HepG2 (cell line): ENCODE data around the gene ZNF629. TPM values are rescaled to one million over a fixed set of nuclear protein-coding genes. Genes with fewer than 3 reads are reported as not detected.
A peak's percentile ranks its signal among the peaks of the same experiment; 100 is the strongest.

Experiments
- ARNT2 ChIP-seq: sonication (generic); formaldehyde crosslinking; IDR thresholded peaks from 2 replicates; pipeline ENCODE4 v1.8.0; 2022; ENCODE audit warnings: mild to moderate bottlenecking, low read depth, missing genetic modification reagents, moderate library complexity
- ATF7-NPFF ChIP-seq: sonication (generic); formaldehyde crosslinking; IDR thresholded peaks from 2 replicates; pipeline ENCODE4 v1.8.1; 2023; ENCODE audit warnings: mild to moderate bottlenecking, low read depth, missing genetic modification reagents, moderate library complexity
- CC2D1A ChIP-seq: sonication (generic); formaldehyde crosslinking; IDR thresholded peaks from 2 replicates; pipeline ENCODE4 v1.8.1; 2023; ENCODE audit warnings: mild to moderate bottlenecking, missing genetic modification reagents
- ELF4 ChIP-seq: sonication (generic); formaldehyde crosslinking; IDR thresholded peaks from 2 replicates; pipeline ENCODE4 v1.5.0; 2020; ENCODE audit warnings: missing genetic modification reagents, mild to moderate bottlenecking, moderate library complexity, borderline replicate concordance
- GMEB1 ChIP-seq: sonication (generic); formaldehyde crosslinking; IDR thresholded peaks from 2 replicates; pipeline ENCODE4 v1.5.1; 2020; ENCODE audit warnings: missing genetic modification reagents, mild to moderate bottlenecking, borderline replicate concordance
- HNF1B ChIP-seq: sonication (generic); formaldehyde crosslinking; IDR thresholded peaks from 2 replicates; pipeline ENCODE4 v1.5.1; 2020; ENCODE audit warnings: mild to moderate bottlenecking, moderate library complexity, missing genetic modification reagents
- MXD1 ChIP-seq: sonication (generic); formaldehyde crosslinking; IDR thresholded peaks from 2 replicates; pipeline ENCODE4 v1.4.0; 2020; ENCODE audit warnings: mild to moderate bottlenecking, missing genetic modification reagents
- NFAT5 ChIP-seq: sonication (generic); formaldehyde crosslinking; IDR thresholded peaks from 2 replicates; pipeline ENCODE4 v1.4.0; 2020; ENCODE audit warnings: missing genetic modification reagents
- ONECUT2 ChIP-seq: sonication (generic); formaldehyde crosslinking; IDR thresholded peaks from 2 replicates; pipeline ENCODE4 v1.4.0; 2020; ENCODE audit warnings: missing genetic modification reagents
- PPARG ChIP-seq: conservative IDR thresholded peaks from 2 replicates; pipeline ENCODE4 v1.6.1; 2016; ENCODE audit warnings: missing biosample characterization, missing genetic modification reagents
- SMAD9 ChIP-seq: sonication (generic); formaldehyde crosslinking; IDR thresholded peaks from 2 replicates; pipeline ENCODE4 v1.5.1; 2020; ENCODE audit warnings: mild to moderate bottlenecking, missing genetic modification reagents
- SNAI1 ChIP-seq: sonication (generic); formaldehyde crosslinking; IDR thresholded peaks from 2 replicates; pipeline ENCODE4 v1.5.0; 2020; ENCODE audit warnings: mild to moderate bottlenecking, missing genetic modification reagents, borderline replicate concordance
- ZEB1 ChIP-seq: IDR thresholded peaks from 2 replicates; pipeline ENCODE4 v1.6.1; 2012; ENCODE audit warnings: mild to moderate bottlenecking, low read depth, inconsistent platforms; ENCODE audit not compliant: insufficient replicate concordance
- ZNF367 ChIP-seq: sonication (generic); formaldehyde crosslinking; IDR thresholded peaks from 2 replicates; pipeline ENCODE4 v1.4.0; 2020; ENCODE audit warnings: missing genetic modification reagents, borderline replicate concordance
- ZNF564 ChIP-seq: sonication (generic); formaldehyde crosslinking; IDR thresholded peaks from 2 replicates; pipeline ENCODE4 v1.8.1; 2023; ENCODE audit warnings: mild to moderate bottlenecking, missing genetic modification reagents
- ZNF780A ChIP-seq: sonication (generic); formaldehyde crosslinking; IDR thresholded peaks from 2 replicates; pipeline ENCODE4 v1.8.0; 2022; ENCODE audit warnings: mild to moderate bottlenecking, missing genetic modification reagents, moderate library complexity
- ZSCAN9 ChIP-seq: IDR thresholded peaks from 2 replicates; pipeline ENCODE4 v1.6.1; 2016; ENCODE audit warnings: borderline replicate concordance
- polyA plus RNA-seq, 8 experiments: library from polyadenylated mRNA; depleted of rRNA in 3 of 8; stranded (reverse) in 7 of 8; unstranded in 1 of 8; fragments of >200 nt; fragmentation: Illumina TruSeq in 4 of 8; extraction: Trizol in 4 of 8; gene quantifications; 2 replicates each; pipeline versions ENCODE4 v1.2.1 to v1.2.3, GENCODE V29; 2011 to 2016; ENCODE audit warnings: low read depth in 4 of 8, missing spikeins in 1 of 8, mixed read lengths in 1 of 8; ENCODE audit not compliant: insufficient read depth in 1 of 8
- total RNA-seq, 5 experiments: library from RNA; depleted of rRNA; stranded (reverse); fragments of >200 nt; fragmentation: Illumina TruSeq; extraction: Trizol; gene quantifications; 2 replicates each; pipeline ENCODE4 v1.2.3, GENCODE V29; 2016; ENCODE audit warnings: low read depth in 1 of 5
- TF ChIP-seq, protein P1 (sequence below): IDR thresholded peaks from 2 replicates; pipeline ENCODE4 v1.6.1; 2016; ENCODE audit warnings: missing biosample characterization, missing genetic modification reagents, low read depth

Gene ZNF629
- total and polyA plus RNA-seq, 2 of the 13 experiments (the other 11 are each of a cell fraction or from before 2014, with no cell fraction given) = 6.1 to 16.5 TPM

- TF ChIP-seq GMEB1 (CRISPR knock-in tag) (no peak; the same call in 1 of the 2 replicates), ZSCAN9 (CRISPR knock-in tag) (no peak), ATF7-NPFF (no peak; the same call in 1 of the 2 replicates), SNAI1 (CRISPR knock-in tag) (peak; percentile 75; the same call in 1 of the 2 replicates), CC2D1A (CRISPR knock-in tag) (no peak), ONECUT2 (no peak), PPARG (CRISPR knock-in tag) (peak; percentile 37; the same call in 1 of the 2 replicates), ELF4 (CRISPR knock-in tag) (no peak), NFAT5 (CRISPR knock-in tag) (no peak; the same call in 1 of the 2 replicates), ARNT2 (CRISPR knock-in tag) (0 out of 2 replicates have a peak, but pooled peaks have one; percentile 53), ZNF780A (CRISPR knock-in tag) (no peak), ZNF367 (no peak), SMAD9 (peak; percentile 87; the same call in 1 of the 2 replicates), HNF1B (CRISPR knock-in tag) (peak; percentile 72), ZEB1 (no peak), ZNF564 (CRISPR knock-in tag) (peak; percentile 64; the same call in 1 of the 2 replicates), MXD1 (no peak; the same call in 1 of the 2 replicates)
- TF ChIP-seq, protein P1, sequence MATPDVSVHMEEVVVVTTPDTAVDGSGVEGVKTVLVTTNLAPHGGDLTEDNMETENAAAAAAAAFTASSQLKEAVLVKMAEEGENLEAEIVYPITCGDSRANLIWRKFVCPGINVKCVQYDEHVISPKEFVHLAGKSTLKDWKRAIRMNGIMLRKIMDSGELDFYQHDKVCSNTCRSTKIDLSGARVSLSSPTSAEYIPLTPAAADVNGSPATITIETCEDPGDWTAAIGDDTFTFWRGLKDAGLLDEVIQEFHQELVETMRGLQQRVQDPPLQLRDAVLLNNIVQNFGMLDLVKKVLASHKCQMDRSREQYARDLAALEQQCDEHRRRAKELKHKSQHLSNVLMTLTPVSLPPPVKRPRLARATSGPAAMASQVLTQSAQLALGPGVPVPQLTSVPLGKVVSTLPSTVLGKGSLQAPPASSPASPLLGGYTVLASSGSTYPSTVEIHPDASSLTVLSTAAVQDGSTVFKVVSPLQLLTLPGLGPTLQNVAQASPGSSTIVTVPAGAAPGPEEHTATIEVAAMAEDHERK = no peak
Observed at GRCh38 chr16:30787613-30788378, 791 bp upstream of the ZNF629 start (continued).
